Adipose tissue (tissue), 3 donors: ENCODE measurements around the gene THSD4. TPM values are rescaled to one million over a fixed set of nuclear protein-coding genes. Genes with fewer than 3 reads are reported as not detected.
"Not testable (repeated sequence)": the region's sequence is repeated elsewhere in the genome, so short reads cannot be mapped to it uniquely, and the experiment has no call there.

Source experiments
- H3K27ac ChIP-seq: one replicate; pipeline ENCODE4 v1.5.1; 2013; ENCODE audit warnings: low read depth, low read length
- WGBS, 3 donors: extraction: QIAGEN DNeasy Blood & Tissue Kit; methylation state at CpG; one replicate each; pipeline ENCODE4 v1.1.7; 2013; 5-methylcytosine and 5-hydroxymethylcytosine counted together
- polyA plus RNA-seq, 3 donors: library from polyadenylated mRNA; stranded (reverse); fragments of 200-250 nt; gene quantifications; one replicate each; pipeline ENCODE4 v1.2.3, GENCODE V29; 2013
- donor health status: healthy with polysubstance abuse.
- donor health status: Bipolar disorder and iron deficiency.
- donor health status: healthy.

Gene THSD4
- polyA plus RNA-seq, 3 donors: 1.6 to 3.1 (median 2.4) TPM

DNA sequence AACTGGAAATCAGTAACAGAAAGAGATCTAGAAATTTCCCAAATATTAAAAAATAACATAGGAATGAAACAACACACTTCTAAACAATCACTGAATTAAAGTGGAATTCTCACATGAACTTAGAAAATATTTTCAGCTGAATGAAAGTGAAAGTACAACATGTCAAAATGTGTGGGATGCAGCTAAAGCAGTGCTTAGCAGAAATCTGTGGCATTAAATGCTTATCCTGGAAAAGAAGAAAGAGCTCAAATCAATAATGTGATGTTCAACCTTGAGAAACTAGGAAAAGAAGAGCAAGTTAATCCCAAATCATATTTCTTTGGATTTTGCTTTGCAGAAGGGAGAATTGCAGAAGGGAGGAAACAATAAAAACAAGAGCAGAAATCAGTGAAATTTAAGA, 596.9 kb downstream of the THSD4 start:
- H3K27ac ChIP-seq: no peak overlapping the region

DNA sequence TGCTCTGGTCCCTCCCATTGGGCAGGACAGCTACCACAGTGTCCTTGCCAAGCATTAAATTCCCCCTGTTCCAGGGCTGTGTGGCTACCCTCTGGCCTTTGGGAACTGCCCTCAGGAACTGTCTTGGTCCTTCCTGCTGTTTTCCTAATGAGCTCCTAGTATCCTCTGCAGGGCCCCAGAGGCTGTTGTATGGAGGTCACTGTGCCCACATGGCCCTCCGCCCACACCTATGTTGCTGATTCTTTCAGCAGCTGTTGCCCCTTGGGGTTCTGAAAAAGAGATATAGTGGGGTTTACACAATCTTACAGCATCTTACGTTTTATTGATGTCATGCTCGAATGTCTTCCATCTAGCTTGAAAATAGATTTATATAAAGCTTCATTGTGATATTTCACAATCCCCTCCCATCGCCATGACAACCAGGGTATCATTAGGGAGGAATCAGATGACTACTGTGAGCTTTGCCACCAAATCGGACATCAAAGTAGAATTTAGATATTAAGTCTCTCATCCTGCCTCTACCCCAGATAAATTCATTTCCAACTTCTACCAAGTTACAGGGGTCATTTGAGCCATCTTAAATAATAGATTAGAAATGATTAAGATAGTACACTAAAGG, 598.0 kb downstream of the THSD4 start:
- 74 to 86% (median 81%) methylated on average over 5 of the region's 5 CpGs for WGBS, 3 donors
- H3K27ac ChIP-seq: no peak overlapping the region

DNA sequence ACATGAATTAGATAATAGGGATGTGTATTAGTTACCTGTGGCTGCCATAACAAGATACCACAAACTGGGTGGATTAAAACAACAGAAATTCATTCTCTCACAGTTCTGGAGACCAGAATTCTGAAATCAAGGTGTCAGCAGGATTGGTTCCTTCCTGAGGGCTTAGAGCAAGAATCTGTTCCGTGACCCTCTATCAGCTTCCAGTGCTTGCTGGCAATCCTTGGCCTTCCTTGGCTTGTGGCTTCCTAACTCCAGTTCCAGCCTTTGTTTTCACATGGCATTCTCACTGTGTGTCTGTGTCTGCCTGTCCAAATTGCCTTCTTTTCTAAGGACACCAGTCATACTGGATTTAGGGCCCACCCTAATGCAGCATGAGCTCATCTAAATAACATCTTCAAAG, 600.6 kb downstream of the THSD4 start:
- no peak overlapping the region for H3K27ac ChIP-seq
- WGBS, 3 donors: 72 to 98% (median 97%) methylated on average over 1 of the region's 1 CpG

DNA sequence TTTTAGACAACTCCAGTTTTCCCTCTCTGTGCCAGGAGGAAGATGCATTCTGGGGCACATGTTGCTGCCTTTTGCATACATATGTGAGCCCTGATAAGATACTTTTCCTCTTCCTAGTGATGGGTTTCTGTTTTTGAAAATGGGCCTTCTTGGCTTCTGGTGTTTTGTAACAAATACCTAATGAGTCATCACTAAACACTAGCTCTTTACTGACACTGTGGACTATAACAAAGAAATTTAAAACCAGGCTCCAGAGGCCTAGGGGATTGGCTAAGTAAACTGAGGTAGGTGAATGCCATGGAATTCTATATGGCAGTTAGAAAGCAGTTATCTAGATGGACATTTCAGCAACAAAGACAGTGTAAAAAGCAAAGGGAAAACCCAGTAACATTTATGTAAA, 601.7 kb downstream of the THSD4 start:
- no peak overlapping the region for H3K27ac ChIP-seq

DNA sequence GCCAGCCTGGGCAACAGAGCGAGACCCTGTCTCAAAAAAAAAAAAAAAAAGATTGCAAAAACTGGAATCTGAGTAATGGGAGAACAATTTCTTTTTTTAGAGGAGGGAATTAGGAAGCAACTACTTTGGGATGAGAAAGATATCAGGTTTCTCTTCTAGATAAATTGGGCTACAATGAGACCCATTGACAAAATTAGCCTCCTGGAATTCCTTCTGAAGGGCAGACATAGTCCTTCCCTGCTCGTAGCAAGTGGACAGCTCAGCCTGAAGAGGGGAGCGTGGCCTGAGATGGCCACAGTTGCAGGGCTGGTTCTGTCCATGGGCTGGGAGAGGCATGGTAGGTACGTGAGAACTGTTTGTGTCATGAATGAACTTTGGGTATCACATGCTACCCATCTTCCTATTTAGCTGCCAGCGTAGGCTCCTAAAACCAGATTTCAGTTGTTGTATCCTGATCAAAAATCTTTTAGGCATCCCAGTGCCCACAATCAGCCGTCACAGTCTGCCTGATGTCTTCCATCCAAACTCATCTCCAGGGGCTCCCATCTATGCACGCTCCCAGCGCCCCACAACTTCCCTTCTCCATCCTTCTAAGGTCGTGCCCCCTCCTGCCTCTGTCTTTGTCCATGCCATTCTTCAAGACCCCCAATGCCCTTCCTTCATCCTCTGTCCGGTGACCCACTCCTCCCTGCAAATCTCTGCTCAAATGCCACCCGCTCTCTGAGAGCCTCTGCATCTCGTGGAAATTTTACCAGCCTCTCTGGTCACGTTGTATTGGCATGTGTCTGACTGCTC, 603.0 kb downstream of the THSD4 start:
- 77 to 91% (median 85%) methylated on average over 13 of the region's 13 CpGs for WGBS, 3 donors
- no peak overlapping the region for H3K27ac ChIP-seq

DNA sequence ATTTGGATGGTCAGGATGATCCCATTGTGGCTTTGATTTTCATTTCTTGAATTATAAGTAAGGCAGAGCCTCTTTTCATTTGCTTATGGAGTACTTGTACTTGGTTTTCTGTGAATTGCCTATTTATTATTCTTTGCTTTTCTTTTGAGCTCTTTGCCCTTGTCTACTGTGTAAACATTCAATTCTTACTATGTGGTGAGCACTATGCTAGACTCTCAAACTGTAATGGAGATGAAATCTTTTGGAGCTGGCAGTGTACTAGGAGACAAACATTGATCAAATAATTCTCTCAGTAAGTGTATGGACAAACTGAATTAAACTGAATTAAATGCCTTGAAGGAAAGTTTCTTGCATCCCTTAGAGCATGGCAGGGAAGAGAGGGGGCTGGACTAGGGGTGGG, 608.1 kb downstream of the THSD4 start:
- no peak overlapping the region for H3K27ac ChIP-seq

DNA sequence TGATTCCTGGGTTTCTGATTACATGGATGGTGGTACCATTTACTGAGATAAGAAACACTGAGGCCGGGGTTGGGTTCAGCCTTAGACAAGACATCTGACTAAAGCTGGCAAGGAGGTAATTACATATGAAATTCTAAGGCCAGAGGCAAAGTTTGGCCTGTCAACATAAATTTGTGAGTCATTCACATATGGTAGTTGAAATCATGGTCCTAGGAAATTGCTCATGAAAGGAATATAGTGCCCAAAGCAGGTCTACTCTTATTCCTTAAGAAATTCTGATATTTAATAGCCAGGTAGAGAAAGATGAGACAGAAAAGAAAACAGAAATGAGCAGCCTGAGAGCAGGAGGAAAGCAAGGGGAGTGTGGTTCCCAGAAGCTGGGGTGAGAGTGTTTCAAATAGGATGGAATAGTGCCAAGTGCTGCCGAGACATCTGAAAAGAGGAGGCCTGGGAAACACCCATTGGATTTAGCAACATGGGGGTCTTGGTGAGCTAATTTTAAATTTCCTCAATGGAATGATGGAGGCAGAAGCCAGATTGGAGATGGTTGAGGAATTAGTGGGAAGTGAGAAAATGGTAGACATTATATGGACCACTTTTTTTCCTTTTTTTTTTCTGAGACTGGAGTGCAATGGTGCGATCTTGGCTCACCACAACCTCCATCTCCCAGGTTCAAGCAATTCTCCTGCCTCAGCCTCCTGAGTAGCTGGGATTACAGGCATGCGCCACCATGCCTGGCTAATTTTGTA, 610.1 kb downstream of the THSD4 start:
- WGBS, 3 donors: 81 to 90% (median 87%) methylated on average over 4 of the region's 4 CpGs
- H3K27ac ChIP-seq: not testable (repeated sequence)

DNA sequence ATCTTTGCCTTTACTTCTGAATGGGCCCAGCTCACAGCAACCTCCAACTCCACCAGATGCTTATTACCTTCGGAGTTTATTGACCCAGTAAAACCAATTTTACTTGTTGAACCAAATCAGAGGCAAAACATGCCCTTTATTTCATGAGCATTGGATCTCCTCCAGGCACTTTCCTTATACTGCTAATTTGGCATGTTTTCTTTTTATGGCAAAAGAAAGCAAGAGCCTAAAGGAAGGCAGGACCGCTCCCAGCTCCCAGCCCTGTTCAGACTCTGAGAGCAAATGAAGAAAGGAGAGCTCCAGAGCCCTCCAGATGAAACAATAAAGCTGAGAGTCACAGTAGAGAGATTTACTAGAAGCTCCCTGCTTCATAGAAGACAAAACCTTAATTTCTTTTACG, 613.6 kb downstream of the THSD4 start:
- 65 to 87% (median 81%) methylated on average over 3 of the region's 3 CpGs for WGBS, 3 donors
- H3K27ac ChIP-seq: no peak overlapping the region

DNA sequence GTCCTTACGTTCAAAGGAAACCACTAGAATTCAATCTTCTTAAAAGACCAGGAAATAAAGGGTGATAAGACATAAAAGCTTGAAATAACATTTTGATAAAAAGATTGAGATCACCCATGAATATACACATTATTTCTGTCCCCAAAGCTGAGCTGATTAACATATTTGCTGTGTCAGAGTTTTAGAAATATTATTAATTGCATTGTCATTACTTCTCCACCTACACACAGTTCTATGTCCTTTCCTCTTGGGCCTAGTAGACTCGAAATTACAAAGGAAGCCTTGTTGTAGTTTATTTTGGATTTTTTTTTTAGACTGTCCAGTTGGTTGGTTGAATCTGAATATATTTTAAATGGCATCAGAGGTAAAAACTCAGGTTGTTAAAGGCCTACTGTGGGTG, 614.0 kb downstream of the THSD4 start:
- WGBS, 3 donors: 47 to 61% (median 59%) methylated on average over 2 of the region's 2 CpGs
- H3K27ac ChIP-seq: no peak overlapping the region

DNA sequence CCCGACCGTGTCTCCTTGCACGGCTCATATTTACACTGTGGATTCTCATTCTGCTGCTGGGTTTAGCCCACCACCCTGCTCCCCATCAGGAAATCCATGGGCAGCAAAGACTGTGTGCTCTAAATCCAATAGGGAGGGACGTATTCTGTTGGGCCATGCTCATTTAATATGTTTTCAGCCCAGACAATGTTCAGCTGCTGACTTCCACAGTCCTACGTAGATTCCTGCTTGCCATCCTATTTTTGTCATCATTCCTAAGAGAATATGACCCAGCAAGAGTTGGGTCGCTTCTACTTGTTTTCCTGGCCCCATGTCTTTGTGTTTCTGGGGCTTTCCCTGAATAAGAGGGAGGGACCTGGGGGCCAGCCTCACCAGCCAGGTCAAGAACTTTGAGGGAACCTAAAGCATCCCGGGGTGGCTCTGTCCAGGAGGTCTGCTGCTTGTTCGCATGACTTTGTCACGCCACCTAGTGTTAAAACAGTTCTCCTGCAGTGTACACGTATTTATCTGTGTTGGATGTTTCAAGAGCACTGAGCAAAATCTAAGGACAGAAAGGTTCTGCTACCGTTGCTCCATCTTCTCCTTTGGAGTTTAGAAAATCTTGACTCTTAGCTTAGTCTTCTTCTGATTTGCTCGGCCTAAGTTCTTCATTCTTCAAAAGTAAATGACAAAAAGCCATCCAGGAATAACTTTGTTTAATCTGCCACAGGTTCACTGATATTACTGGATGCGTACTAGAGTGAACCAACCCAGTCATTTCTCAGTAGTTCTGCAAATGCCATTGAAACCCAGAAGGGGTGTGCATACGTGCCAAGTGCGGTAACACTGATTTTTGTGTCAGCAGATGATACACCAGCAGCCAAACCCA, 615.2 kb downstream of the THSD4 start:
- H3K27ac ChIP-seq: no peak overlapping the region
- 30 to 47% (median 42%) methylated on average over 15 of the region's 15 CpGs for WGBS, 3 donors

DNA sequence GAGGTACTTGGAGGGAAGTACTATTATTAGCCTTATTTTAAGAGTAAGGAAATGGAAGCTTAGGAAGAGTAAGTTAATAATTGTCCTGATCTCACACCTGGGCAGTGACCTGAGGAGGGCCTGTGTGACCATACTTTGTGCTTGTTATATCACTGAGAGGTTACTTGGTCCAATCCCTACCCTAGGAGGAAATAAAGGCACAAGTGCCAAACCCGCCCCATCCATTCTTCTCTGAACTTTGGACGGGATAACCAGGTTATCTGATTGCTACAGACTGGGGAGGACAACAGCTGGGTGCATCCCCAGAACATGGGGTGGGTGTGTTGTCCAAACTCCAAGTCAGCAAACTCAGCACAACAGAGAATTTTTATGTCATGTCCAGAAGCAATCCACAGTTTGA, 617.4 kb downstream of the THSD4 start:
- no peak overlapping the region for H3K27ac ChIP-seq
- WGBS, 3 donors: 53 to 67% (median 62%) methylated on average over 2 of the region's 2 CpGs

DNA sequence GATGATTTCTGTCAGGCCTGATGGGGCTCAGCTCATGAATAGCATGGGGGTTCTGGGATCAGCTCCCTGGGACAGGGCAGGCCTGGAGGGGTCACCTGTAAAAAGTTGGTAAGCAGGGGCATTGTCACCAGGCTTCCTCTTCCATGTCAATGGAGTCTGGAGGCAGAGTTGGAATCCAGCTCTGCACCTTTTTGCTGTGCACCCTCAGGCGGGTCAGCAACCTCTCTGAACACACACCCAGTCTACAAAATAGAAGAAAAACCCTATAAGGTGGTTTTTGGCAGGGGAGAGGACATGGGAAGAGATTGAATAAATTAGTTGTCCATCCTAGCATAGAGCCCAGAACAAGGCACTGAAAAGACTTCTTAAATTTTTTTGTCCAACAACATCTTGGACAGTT, 617.9 kb downstream of the THSD4 start:
- 85 to 93% (median 89%) methylated on average over 1 of the region's 1 CpG for WGBS, 3 donors
- H3K27ac ChIP-seq: no peak overlapping the region

DNA sequence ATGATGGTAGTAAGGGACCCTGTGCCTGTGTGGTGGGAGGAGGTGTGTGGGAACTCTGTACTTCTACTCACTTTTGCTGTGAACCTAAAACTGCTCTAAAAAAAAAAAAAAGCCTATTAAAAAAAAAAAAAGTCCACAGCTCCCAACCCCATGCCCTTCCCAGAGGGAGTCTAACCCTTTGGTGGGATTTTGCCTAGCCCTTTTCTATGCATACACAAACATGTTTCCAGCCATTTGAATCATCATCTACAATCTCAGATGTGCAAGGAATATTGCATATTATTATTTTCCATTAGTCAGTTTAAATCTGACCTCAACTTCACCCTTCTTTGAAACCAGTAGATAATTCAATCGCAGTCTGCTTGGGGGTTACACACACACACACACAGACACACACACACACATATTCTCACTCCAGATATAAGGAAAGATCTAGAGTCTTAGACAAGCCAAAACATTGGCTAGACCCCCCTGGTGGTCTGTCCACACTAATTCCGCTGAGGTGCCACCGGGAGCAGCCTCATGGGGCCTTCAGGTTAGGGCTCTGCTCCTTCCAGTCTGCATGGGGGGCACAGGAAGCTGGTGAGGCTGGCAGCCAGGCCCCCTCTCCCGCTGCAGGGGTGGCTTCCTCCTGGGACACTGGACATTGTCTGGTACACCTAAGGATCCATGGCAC, 619.6 kb downstream of the THSD4 start:
- 77 to 94% (median 86%) methylated on average over 4 of the region's 4 CpGs for WGBS, 3 donors
- H3K27ac ChIP-seq: no peak overlapping the region

DNA sequence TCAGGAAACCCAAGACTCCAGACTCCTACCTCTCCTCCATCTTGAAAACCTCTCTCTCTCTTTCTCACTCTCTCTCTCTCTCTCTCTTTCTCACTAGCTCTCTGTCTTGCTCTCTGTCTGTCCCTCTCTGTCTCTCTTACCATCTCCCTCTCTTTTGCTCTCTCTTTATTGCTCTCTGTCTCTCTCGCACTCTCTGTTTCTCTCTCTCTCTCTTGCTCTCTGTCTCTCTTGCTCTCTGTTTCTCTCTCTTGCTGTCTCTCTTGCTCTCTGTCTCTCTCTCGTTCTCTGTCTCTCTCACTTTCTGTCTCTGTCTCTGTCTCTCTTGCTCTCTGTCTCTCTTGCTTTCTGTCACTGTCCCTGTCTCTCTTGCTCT, 620.1 kb downstream of the THSD4 start:
- H3K27ac ChIP-seq: no peak overlapping the region
- 77 to 94% (median 89%) methylated on average over 2 of the region's 2 CpGs for WGBS, 3 donors

DNA sequence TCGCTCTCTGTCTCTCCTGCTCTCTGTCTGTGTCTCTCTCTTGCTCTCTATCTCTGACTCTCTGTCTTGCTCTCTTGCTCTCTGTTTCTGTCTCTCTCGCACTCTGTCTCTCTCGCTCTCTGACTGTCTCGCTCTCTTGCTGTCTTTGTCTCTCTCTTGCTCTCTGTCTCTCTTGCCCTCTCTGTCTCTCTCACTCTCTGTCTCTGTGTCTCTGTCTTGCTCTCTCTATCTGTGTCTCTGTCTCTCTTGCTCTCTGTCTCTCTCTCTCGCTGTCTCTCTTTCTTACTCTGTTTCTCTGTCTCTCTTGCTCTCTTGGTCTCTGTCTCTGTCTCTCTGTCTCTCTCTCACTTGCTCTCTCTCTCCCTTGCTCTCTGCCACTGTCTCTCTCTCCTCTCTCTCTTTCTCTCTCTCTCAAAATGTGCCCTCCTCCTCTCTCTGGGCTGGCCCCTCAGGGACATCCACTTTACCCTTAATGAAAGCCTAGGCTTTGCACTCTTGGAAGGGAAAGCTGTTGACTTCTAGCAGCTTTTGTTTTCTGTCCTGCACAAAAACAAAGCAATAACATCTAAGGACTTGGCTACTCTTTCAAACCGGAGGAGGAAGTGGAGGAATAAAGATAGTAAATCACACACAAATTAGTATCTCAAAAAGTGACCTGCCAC, 621.1 kb downstream of the THSD4 start:
- 72 to 86% (median 85%) methylated on average over 6 of the region's 6 CpGs for WGBS, 3 donors
- H3K27ac ChIP-seq: no peak overlapping the region

DNA sequence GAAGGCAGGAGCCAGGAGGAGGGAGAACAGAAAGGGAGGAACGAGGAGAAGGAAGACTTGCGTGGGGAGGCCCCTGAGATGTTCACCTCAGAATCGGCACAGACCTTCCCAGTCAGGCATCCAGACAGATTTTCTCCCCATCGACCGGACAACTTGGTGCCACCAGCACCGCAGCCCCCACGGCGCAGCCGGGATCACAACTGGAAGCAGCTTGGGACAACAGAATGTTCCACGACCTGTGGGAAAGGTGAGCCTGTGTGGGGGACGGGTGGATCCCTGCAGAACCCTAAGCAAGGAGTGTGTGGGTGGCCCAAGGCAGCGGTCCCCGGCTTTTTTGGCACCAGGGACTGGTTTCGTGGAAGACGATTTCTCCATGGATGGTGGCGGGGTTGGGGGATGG, 622.5 kb downstream of the THSD4 start:
- no peak overlapping the region for H3K27ac ChIP-seq
- 85 to 93% (median 93%) methylated on average over 16 of the region's 16 CpGs for WGBS, 3 donors

DNA sequence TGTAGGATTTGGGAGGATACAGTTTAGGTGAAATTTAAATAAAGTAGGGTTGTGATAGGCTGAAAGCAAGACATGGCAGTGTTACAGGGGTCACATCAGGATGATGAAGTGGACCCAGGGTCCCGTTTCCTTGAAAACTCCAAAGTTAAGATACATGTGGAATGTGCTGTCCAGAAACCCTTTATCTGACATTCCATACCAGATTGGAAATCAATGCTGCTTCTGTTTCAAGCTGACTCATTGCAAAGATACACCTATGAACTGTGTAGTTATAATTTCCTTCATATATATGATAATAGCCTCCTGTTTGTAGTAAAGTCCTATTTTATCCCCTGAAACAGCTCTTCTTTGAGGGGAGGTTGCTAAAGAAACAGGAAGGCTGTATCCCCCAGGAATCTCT, 624.1 kb downstream of the THSD4 start:
- WGBS, 3 donors: 20 to 74% (median 44%) methylated on average over 1 of the region's 1 CpG
- no peak overlapping the region for H3K27ac ChIP-seq

DNA sequence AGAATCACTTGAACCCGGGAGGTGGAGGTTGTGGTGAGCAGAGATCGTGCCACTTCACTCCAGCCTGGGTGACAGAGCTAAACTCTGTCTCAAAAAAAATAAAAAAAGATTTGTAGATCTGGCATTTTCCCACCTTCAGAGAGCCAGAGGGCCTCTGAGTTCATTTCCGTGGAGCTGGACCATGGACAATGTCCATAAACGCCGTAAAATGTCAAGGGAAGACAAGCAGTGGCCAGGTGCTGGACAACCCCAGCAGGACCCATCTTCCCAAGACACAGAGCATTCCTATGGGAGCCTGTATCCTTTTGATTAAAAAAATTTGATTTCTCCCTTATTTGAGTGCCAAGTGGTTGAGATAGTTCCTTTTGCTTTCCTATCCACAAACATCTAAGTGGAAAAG, 627.7 kb downstream of the THSD4 start:
- WGBS, 3 donors: 86 to 92% (median 91%) methylated on average over 5 of the region's 5 CpGs
- H3K27ac ChIP-seq: no peak overlapping the region
